H1 (cell line): ENCODE measurements around the gene RASAL2. TPM values are rescaled to one million over a fixed set of nuclear protein-coding genes. Genes with fewer than 3 reads are reported as not detected.

Source experiments
- SIRT6 ChIP-seq: IDR thresholded peaks from one replicate; pipeline ENCODE4 v1.7.1; 2012; ENCODE audit warnings: low read length, inconsistent platforms
- TEAD4 ChIP-seq: IDR thresholded peaks from 2 replicates; pipeline ENCODE4 v1.6.1; 2012; ENCODE audit warnings: low read depth, low read length, inconsistent platforms, mixed read lengths
- polyA plus RNA-seq, 7 experiments: library from polyadenylated mRNA; depleted of rRNA in 3 of 7; stranded (reverse) in 5 of 7; unstranded in 2 of 7; fragments of >200 nt in 5 of 7; fragments of 200-250 nt in 2 of 7; gene quantifications; 1 replicate in 5 of 7; 2 replicates in 1 of 7; 4 replicates in 1 of 7; pipeline versions ENCODE4 v1.2.1 to v1.2.3, GENCODE V29; 2011 to 2013; ENCODE audit warnings: missing spikeins in 2 of 7, mixed read lengths in 2 of 7
- total RNA-seq: library from RNA; stranded (reverse); fragmentation: NEBNext Ultra II Directional; extraction: Animal tissue kit (Norgen Biotek cat#: 25700); gene quantifications from 2 replicates; pipeline ENCODE4 v1.2.1, GENCODE V29; 2021

Gene RASAL2
- total and polyA plus RNA-seq, 2 of the 8 experiments (the other 6 are each of a cell fraction or from before 2014, with no cell fraction given), result 15.9 to 32.5 TPM

GRCh38 chr1:178417858-178418257 lies 324.0 kb downstream of the RASAL2 start (continued):
- TF ChIP-seq TEAD4 (no peak), SIRT6 (no peak)
